Activated CD4-positive, alpha-beta T cell treated with anti-CD3 and anti-CD28 coated beads, Interleukin-2, amount 50 U/mL, for 48 hours (primary cell): ENCODE measurements around the gene PPP2R3B.
A peak's percentile ranks its signal among the peaks of the same experiment; 100 is the strongest.
"Not testable (repeated sequence)": the region's sequence is repeated elsewhere in the genome, so short reads cannot be mapped to it uniquely, and the experiment has no call there.

Source experiments
- DNase-seq, 2 experiments: peaks; one replicate each; pipeline ENCODE4 v3.0.0-alpha.2; 2020

The PPP2R3B gene

DNA sequence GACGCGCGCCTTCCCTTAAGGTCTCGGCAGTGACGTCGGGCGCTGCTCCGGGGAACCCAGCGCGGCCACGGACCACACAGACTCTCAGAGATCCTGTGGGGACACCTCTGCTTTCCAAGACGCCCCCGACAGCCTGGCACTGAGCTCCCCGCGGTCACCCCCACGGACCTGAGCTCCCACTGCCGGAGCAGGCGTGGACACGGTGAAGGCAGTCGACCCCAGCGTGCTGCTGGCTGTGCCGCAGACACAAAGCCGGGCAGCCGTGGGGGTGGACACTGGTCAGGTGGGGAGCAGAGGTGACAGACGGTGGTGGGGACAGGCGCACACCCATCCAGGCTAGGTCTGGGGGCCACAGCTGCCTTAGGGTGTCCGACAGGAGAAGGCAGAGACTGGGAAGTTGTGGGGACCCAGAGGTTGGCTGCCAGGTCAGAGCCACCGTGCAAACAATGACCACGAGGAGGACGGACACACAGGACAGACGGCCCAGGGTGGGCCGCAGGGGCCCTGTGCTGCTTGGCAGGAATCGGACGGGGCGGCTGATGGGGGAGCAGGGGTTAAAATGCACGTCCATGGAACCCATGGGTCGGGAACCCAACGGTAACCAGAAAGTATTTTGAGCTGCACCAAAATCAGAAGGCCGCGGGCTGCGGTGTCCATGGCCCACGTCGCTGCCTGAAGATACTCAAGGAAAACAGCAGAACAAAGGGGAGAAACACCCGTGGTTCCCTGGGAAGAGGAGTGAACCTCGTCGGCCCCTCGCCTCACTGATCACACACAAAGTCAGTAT, 51.5 kb downstream of the PPP2R3B start:
- DNase-seq = no peak

- no peak for DNase-seq
These were observed 52.3 kb downstream of the PPP2R3B start for GRCh38 chrX:334331-334891.

DNA sequence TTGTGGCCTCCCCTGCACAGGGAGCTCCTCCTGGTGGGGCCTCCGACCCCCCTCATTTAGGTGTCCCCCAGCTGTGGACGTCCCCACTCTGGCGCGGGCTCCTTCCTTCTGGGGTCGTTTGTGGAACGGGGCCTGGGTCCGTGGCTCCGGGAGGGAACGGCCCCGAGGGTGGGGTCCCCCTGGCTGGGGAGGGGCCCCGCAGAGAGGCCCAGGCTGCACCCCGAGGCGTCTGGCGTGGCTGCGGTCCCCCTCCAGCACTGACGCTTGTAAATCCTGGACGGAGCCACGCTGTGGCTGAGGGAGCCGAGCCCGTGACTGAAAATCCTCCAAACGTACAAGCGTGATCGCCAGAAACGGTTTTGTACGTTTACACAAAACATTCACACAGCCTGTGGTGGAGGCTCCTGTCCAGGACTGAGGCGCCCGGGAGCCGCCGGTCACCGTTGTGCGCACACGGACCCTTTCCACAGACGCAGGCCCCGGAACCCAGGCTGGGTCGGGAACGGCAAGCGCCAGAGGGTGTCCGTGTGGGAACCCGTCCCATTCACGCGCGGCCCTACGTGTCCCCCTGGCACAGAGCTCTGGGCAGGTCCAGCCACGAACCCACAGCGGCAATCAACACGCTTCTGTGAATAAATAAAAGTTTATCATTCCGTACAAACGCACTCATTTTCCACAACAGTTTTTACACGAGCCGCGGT, 52.9 kb downstream of the PPP2R3B start:
- no peak for DNase-seq

DNA sequence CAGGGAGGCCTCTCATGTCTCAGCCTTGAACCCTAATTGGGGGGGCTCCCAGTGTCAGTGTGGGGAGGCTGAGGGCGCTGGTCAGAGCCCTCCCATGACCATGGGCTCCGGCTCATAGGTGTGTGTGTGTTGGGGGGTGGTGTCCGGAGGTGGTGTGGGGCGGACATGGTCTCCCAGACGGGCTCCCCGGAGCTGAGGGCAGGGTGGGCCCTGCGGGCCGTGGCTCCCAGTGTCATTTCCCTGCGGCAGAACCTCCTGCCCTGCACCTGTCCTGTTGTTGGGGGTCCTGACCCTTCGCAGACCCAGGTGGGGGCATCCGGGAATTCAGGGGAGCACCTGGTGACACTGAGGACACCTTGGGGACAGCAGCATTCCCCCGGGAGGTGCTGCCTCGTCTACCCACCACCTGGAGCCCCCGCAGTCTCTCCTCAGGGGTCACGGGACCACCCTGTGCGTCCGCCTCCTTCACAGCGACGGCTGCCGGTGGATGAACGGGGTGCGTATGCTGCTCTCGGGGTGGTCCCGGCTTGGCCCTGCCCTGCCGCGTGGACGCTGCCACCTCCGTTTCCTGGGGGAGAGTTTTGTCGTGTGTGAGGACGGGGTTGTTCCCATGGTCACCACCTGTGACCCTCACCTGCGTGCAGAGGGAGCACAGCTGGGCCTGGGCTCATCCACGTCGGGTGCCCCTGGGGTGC, 53.6 kb downstream of the PPP2R3B start:
- DNase-seq = no peak

GRCh38 chrX:332496-332860, 54.2 kb downstream of the PPP2R3B start:
- no peak for DNase-seq

- no peak for DNase-seq
These were observed 54.7 kb downstream of the PPP2R3B start for GRCh38 chrX:331825-332495.

GRCh38 chrX:331151-331824, 55.4 kb downstream of the PPP2R3B start:
- DNase-seq = peak; percentile 10 to 18

DNA sequence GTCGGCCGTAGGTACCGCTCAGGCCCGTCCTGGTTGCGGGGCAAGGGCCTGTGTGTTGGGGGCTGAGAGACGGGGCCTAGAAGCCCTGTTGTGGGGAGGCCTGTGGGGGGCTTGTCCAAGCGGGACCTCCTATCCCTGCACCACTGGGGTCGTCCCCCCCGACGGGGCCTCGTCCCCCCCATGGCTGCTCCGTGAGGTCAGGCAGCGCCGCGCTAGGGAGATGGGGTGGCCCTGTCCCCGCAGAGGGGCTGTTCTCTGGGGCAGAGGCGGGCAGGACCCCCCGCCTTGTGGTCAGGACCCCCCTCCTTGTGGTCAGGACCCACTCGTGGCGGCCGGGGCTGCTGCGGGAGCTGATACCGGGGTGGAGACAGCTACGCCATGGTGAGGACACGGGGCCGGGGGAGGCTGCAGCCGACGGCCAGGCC, 56.0 kb downstream of the PPP2R3B start:
- DNase-seq = no peak

- not testable (repeated sequence) for DNase-seq
These were observed 56.5 kb downstream of the PPP2R3B start for GRCh38 chrX:330141-330725.

DNA sequence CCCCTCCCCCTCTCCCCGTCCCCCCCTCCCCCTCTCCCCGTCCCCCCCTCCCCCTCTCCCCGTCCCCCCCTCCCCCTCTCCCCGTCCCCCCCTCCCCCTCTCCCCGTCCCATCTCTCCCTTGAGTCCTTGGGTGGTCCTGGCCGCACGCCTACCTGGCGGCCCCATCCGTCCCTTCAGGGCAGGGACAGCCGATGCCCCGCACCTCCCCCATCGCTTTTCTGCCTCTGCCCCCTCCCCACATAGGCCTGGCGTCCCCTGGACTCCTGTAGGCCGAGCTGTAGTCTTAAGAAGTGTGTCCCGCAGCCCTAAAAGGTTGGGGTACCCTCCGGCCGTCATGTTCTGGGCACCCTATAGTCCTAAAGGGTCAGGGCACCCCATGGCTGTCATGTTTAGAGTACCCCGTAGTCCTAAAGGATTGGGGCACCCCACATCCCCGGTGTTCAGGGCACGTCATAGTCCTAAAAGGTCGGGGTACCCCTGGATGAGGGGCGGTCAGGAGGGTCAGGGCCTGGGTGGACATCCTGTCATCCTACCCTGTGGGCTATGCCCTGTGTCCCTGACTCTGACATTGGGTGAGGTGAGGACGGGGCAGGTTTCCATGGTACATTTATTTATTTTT, 57.3 kb downstream of the PPP2R3B start:
- DNase-seq = no peak

- no peak for DNase-seq
These were observed 59.0 kb downstream of the PPP2R3B start for GRCh38 chrX:327660-328126.

DNA sequence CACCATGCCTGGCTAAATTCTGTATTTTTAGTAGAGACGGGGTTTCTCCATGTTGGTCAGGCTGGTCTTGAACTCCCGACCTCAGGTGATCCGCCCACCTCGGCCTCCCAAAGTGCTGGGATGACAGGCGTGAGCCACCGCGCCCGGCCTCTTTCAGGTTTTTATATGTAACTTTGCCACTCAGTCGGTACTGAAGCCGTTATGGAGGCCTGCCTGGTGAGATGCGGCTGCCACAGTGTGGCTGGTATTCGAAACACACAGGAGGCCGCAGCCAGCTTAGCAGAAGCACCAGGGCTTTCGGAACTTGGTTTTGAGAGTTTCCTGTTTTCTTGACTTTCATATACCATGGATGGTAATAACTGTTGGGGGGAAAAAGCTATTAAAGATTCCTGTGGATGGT, 62.0 kb downstream of the PPP2R3B start:
- peak; percentile 23 to 30 for DNase-seq

DNA sequence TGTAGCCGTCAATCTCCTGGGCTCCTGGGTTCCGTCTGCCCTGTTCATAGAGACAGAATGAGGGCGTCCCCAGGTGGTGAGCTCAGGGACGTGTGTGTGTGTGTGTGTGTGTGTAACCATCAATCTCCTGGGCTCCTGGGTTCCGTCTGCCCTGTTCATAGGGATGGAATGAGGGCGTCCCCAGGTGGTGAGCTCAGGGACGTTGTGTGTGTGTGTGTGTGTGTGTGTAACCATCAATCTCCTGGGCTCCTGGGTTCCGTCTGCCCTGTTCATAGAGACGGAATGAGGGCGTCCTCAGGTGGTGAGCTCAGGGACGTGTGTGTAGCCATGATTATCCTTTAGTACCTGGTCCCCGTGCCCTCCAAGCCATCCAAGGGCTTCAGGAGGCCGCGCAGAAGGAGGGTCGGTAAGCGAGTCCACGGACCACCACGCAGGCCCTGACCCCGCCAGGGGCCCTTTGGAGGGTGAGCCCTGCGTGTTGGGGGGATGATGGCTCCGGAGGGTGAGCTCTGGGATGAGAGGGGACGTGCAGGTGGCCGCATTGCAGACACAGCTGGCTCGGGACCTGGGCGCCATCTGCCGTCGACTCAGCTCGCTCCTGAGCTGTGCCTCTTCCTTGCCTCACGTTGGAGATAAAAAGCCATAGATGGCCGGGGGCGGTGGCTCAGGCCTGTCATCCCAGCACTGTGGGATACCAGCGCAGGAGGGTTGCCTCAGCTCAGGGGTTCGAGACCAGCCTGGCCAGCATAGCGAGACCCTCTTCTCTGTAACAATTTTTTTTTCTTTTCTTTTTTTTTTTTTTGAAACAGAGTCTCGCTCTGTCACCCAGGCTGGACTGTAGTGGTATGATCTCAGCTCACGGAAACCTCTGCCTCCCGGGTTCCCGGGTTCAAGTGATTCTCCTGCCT, 62.7 kb downstream of the PPP2R3B start:
- DNase-seq = peak; percentile 55 to 68

DNA sequence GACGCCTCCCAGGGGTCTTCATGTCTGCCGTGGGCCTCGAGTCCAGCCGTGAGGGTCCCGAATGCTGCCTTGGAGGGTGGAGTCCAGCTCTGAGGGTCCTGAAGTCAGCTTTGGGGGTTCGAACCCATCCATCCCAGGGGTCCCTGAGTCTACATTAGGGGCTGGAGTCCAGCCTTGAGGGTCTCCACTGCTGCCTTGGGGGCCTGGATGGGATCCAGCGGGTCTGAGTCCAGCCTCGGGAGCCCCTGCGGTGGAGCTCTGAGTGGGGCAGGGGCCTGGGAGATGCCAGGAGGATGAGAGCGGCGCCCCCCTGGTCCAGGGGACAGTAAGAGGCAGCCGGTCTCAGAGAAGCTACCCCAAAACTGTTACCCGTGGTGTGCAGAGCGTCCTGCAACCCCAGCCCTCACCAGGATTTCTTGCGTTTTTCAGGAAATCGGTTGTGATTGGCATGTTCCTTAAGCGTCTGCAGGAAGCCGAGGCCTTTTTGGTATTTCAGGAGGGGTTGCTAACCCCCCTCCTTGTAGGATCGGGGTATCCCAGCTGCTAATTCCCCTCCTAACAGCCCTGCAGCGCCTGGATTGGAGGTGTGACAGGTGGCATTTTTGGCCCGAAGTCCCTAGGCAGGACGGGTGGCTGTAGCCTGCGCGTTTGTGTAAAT, 66.5 kb downstream of the PPP2R3B start:
- peak in 1 of 2 experiments; percentile 27 for DNase-seq

DNA sequence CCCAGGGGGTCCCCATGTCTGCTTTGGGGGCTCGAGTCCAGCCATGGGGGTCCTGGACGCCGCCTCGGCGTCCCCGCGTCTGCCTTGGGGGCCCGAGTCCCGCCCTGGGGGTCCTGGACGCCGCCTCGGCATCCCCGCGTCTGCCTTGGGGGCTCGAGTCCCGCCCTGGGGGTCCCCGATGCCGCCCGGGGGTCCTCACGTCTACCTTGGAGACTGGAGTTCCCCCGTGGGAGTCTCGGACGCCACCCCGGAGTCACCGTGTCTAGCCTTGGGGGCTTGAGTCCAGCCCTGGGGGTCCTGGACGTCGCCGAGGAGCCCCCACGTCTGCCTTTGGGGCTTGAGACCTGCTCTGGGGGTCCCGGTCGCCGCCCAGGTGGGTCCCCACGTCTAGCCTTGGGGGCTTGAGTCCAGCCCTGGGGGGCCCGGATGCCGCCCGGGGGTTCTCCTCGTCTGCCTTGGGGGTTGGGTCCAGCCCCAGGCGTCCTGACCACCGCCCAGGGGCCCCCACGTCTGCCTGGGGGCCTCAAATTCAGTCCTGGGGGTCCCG, 67.1 kb downstream of the PPP2R3B start:
- no peak for DNase-seq

DNA sequence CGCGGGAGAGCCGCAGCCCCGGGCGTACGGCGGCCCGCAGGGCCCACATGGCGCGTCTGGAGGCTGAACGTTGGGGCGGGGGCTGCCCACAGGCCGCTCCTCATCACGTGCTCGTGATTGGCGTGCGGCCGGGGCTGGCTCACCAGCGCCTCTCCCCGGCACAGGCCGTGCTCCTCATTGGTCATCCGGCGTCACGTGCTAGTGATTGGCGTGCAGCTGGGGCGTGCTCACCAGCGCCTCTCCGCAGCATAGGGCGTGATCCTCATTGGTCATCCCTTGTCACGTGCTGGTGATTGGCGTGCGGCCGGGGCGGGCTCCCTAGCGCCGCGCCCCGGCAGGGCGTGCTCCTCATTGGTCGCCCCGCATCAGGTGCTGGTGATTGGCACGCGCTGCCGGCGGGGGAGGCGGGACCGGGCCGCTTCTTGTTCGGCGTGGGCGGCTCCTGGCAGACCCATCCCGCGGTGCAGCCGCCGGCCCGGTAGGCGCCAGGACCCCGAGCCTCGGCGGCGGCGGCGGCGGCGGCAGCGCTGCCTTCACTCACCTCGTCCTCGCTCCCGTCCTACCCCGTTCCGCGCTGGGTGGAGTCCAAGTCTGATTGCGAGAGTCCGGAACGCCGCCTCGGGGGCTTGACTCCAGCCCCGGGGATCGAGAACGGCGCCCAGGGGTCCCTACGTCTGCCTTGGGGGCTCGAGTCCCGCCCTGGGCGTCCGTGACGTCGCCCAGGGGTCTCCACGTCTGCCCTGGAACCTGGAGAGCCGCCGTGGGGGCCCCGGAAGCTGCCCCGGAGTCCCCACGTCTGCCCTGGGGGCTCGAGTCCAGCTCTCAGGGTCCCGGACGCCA, 67.7 kb downstream of the PPP2R3B start, which contains the start of gene GTPBP6:
GTPBP6 (minus strand) TSS at position 58 of the 840 bp plus-strand sequence; CDS start at position 49, 9 bp downstream.
- DNase-seq = peak; percentile 96 to 97

DNA sequence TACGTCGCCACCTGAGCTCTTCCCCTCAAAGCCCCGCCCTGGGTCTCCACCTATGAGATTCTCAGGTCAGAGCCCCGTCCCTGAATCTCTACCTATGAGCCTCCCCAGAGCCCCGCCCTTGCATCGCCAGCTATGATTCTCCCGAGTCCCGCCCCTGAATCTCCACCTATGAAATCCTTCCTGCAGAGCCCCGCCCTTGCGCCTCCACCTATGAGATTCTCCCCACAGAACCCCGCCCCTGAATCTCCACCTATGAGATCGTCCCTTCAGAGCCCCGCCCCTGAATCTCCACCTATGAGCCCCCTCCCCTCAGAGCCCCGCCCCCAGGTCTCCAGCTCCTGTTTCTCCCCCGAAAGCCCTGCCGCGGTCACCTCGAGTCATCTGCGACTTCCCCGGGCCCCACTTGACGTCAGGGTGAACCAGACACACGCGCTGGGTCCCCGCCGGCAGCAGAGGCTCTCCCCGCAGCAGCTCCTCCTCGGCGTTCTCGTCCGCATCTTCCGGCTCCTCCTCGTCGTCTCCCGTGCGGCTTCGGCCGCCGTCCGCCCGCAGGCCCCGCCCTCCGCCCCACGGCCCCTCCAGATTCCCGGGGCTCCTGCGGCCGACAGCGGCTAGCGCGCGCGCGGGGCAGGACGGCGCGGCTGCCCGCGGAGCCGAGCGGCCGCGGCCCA, 68.5 kb downstream of the PPP2R3B start:
- DNase-seq = peak; percentile 98 to 99
